ENCODE results near the gene HS2ST1.
"Not testable (repeated sequence)": the region's sequence is repeated elsewhere in the genome, so short reads cannot be mapped to it uniquely, and the experiment has no call there.

Gene HS2ST1

DNA sequence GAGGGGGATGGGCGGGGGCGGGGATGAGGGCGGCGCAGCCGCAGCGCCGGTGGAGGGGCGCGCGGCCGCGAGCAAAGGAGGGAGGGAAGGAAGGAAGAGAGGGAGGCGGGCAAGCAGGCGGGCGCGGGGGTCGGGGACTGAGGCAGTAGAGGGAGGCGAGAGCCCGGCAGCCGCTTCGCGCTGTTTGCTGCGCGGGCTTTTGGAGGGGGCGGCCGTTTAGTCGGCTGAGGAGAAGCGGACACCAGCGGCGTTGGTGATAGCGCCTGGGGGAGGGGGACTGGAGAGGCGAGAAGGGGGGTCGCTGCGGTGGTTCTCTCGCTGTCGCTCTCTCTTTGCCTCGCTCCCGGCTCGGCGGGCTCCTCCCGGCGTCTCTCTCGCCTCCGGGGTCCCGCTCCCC is at the start of gene HS2ST1:
HS2ST1 (plus strand) TSS at position 35 of the 397 bp plus-strand sequence.
- DNase-seq: peak in 6 of 51 donors; percentile 55 to 92 (median 76)

DNA sequence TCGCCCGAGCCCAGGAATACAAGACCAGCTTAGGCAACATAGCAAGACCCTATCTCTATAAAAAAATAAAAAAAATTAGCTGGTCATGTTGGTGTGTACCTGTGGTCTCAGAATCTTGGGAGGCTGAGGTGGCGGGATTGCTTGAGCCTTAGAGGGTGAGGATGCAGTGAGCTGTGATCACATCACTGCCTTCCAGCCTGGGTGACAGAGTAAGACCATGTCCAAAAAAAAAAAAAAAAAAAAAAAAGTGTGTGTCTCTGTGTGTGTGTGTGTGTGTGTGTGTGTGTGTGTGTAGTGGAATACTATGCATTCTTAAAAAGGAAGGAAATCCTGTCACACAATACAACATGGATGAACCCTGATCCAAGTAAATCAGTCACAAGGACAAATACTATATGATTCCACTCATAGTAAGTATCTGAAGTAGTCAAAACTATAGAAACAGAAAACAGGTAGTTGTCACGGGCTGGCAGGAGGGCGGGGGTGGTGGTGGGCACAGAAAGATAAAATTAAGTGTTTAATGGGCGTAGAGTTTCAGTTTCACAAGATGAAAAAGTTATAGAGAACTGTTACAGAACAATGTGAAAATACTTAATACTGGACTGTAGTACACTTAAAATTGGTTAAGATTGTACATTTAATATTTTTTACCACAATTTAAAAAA is 48.3 kb upstream of the HS2ST1 start:
- no peak for DNase-seq

DNA sequence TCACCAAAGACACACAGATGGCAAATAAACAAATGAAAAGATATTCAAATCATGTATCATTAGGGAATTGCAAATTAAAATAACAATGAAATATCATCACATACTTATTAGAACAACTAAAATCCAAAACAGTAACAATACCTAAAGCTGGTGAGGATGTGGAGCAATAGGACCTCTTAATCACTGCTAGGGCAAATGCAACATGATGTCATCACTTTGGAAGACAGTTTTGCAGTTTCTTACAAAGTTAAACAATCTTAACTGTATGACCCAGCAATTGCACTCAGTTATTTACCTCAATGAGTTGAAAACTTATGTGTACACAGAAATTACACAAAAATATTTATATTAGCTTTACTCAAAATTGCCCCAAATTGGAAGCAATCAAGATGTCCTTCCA is 47.8 kb upstream of the HS2ST1 start:
- DNase-seq: no peak

DNA sequence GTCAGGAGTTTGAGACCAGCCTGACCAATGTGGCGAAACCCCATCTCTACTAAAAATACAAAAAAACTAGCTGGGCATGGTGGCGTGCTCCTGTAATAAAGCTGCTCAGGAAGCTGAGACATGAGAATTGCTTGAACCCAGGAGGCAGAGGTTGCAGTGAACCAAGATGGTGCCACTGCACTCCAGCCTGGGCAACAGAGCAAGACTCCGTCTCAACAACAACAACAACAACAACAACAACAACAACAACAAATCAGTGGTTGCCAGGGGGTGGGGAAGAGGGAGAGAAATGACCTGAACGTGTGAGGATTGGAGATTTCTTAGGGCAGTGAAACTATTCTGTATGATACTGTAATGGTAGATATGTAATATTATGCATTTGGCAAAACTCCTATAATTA is 47.2 kb upstream of the HS2ST1 start:
- not testable (repeated sequence) for DNase-seq

DNA sequence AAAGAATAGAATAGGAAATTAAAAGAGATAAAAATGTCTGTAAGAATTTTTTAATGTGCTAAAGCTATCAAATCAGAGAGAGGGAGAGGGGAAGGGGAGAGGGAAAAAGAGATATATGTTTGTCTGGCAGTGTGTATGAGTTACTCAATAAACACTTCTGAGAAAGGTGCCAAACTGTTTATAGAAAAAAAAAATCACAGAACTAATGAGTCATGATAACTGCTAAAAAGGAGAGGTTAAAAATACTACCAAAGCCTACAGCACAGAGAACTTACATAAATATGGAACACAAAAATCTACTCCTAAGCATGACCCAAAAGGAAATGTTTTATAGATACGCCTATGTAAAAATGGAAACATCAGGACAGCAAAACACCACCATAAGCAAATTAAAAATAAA is 46.0 kb upstream of the HS2ST1 start:
- no peak for DNase-seq

DNA sequence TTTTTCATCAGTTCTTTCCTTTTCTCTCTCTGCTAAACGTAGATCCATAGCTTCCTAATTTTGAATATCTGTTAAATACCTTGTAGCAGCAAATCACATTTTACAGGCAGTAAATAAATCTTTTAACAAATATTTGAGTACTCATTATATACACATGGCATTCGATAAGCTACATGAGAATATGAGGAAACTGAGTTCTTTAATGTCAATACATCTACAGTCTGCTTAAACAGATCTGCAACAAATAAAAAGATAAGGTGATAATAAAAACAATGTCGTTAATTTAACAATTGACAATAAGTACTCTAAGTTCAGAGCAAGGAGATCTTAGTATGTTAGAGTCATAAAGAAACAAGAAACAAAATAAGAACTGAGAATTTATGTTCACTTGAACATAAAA is 43.4 kb upstream of the HS2ST1 start:
- no peak for DNase-seq

DNA sequence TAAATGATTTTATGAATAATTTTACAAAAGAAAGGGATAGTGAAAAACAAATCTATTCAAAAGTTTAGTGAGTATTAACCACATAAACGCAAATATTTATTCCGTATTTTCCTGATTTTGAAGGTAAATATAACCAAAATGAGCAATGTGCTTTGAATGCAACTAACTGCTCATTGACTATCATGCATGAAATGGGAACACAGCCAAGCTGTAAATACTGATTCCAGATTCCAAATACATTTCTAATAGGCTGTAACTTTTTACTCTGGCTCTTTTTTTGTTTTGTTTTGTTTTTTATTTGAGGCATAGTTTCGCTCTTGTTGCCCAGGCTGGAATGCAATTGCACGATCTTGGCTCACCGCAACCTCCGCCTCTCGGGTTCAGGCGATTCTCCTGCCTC is 42.3 kb upstream of the HS2ST1 start:
- no peak for DNase-seq

DNA sequence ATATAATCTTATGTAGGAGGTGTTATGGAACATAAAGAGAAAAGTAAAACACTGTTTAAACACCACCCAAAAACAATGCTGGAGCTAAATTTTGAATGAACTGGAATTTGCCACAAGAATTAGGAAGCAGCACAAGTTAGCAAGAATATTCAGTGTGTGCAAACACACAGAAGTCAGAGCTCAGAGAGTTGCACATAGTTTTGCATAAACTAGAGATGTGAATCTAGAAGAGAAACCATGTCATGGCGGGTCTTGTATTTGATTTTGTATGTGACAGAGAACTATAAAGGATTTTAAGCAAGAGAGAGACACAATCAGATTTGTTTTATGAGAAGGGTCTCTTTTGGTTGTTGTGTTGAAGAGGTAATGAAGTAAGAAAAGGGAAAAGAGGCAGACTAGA is 38.7 kb upstream of the HS2ST1 start:
- no peak for DNase-seq

DNA sequence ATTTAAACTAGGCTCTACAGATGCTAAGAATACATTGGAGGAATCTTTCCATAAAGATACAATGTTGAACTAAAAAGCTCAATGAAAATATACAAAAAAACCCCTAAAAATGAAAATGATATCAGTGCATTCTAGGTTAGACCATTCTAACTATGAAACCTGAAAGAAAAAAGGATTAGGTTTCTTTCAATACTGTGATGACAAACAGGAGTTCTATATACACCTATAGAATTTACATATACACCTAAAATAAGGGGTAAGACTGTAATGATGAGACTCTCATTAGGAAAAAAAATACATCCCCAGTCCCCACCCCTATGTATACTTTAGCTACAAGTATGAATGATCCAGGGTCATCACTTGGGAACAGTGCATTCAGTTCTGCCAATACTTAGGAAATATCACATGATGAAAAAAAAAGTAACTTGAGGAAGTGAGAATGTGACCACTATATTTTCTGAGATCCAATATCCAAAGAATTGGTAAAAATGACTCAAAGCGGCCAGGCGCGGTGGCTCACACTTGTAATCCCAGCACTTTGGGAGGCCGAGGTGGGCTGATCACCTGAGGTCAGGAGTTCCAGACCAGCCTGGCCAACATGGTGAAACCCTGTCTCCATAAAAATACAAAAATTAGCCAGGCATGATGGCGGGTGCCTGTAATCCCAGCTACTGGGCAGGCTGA is 26.8 kb upstream of the HS2ST1 start:
- no peak for DNase-seq

DNA sequence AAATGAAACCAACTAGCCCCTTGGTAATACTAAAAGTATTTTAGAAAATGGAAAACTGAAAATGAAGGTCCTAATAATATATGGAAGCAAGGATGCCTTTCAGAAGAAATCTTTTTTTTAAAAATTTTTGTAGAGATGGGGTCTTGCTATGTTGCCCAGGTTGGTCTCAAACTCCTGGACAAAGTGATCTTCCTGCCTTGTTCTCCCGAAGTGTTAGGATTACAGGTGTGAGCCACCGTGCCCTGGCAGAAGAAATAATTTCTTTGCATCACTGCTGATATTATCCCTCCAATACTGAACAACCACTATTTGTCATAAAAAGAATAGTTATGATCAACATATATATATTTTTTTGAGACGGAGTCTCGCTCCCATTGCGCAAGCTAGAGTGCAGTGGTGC is 26.1 kb upstream of the HS2ST1 start:
- DNase-seq: no peak

DNA sequence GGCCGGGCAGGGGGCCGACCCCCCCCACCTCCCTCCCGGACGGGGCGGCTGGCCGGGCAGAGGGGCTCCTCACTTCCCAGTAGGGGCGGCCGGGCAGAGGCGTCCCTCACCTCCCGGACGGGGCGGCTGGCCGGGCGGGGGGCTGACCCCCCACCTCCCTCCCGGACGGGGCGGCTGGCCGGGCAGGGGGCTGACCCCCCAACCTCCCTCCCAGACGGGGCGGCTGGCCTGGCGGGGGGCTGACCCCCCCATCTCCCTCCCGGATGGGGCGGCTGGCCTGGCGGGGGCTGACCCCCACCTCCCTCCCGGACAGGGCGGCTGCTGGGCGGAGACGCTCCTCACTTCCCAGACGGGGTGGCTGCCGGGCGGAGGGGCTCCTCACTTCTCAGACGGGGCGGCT is 15.0 kb upstream of the HS2ST1 start:
- not testable (repeated sequence) for DNase-seq

DNA sequence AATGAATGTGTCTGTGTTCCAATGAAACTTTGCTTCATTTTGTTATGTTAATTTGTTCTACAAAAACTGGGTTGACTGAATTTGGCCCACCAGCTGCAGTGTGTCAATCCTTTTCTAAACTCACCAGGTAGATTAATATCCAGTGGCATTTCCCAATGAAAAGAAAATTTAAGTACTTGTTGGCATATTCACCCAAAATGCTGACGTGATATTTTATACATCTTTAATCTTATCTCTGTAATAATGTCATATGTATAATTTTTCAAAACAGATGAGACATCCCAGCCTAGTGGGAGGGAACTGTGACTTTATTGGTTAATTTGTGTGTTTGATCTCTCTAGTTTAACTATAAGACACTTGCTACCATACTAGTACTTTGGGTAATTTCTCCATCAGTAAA is 8.6 kb upstream of the HS2ST1 start:
- no peak for DNase-seq

DNA sequence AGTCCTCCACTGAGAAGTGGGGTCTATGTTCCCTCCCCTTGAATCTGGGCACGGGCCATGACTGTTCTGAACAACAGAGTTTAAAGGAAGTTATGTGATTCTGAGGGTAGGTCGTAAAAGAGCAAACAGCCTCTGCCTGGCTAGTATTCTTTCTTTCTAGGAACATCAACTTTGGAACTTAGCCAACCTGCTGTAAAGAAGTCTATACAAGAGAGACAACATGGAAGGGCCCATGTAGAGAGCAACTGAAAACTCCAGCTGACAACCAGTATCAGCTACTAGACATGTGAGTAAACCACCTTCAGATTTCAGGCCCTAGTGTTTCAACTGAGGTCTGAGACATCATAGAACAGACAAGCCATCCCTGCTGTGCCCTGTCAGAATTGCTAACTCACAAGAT is 8.0 kb upstream of the HS2ST1 start:
- DNase-seq: no peak

DNA sequence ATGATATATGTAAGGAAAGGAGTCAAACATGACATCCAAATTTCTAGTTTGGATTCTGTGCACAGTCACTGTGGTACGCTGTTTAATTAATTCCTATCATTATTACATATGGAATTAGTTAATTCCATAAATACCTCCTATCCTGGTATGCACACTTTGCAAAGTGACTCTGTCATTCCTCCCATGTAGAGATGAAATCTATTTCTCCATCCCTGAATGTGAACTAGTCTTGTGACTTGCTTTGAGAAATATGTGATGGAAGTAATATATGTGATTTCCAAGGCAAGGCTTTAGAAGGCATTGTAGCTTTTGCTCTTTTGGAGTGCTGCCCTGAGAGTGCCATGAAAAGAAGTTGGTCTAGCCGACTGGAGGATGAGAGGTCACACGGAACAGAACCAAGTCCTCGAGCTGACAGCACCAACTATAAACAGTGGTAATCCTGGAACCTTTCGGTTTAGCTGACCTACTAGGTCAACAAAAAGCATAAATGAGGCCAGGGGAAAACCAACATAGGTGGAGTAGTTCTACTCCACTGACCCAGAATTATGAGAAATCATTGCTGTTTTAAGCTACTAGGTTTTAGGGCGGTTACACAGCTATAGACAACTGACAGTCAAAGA is 2.0 kb upstream of the HS2ST1 start:
- DNase-seq: no peak

DNA sequence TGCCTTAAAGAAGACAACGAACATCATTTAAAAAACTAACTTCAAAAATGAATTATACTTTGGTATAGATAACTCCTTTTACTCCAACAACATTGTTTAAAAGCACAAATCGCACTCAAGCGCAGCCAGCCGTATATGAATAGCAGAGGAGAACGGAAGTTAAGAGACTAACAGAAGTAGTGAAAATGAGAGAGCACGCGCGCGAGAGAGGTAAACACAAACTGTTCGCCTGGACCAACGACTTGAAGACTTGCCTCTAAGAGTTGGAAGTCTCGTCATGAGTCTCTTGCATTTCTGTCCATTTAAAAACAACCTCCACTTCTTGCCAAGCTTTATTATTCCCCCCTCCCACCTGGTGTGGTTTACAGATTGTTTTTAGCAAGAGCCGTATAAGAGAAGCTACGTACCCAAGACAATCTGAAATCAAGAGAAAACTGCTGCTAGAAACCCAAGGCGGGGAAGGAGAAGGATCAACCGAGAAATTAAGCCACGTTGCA is 988 bp upstream of the HS2ST1 start:
- peak in 7 of 51 donors; percentile 1 to 36 (median 4) for DNase-seq

DNA sequence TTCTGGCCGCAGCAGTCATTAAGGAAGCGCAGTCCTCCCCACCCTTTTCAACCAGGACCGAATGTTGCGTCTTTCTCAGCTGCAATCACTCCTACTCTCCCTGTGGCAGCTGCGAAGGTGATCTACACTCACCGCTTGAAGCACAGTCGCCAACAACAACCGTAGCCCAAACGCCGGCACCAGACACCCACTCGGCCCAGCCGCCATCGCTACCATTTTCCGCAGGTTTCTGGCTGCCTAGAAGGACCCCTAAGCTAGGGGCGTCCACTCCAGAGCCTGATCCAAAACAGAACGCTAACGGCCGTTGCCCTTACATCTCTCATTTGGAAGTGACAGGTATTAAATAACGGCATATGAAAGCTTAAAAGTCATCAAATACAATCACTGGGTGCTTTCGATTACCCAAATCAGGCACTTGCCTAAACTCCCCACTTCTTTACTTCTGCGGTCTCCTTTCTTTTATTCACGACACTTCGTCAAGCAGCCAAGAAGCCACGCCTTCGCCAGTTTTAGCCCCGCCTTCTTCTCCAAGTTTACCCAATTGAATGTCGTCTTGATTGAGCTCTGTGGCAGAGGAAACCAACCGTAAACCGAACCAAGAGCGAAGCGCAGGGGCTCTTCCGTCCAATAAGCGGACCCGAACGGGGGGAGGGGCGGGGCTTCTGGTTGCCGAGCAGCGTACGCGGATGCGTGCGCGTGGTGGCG is 387 bp upstream of the HS2ST1 start, which contains the start of gene SELENOF:
SELENOF (minus strand) TSS at position 231 of the 705 bp plus-strand sequence; CDS start at position 216, 15 bp downstream.
- peak; percentile 40 to 99 (median 95) for DNase-seq

DNA sequence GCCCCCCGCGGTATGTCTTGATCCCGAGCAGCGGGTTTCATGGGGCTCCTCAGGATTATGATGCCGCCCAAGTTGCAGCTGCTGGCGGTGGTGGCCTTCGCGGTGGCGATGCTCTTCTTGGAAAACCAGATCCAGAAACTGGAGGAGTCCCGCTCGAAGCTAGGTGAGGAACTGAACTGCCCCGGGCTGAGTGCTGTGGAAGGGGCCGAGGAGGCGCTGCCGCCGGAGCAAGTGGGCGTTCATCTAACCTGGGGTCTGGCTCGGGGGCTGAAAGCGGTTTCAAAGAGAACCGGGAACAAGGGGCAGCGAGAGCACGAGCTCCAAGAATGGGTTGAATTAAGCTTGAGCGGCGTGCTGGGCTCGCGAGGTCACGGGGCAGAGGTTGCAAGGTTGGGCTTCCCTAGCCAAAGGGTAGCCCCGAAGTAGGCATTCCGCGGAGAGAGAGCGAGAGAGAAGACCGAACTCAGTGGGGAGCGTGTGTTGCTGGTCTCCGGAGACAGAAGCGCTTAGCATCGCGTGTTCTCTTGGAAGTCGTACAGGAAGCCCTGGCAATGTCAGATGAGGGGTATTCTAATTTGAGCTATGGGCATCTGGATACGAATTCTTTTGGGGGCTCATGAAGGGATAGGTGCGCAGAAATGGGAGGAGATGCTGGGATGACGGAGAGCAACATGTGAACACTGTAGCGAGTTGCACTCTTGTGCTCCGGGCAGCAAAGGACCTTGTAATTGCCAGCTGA is 732 bp downstream of the HS2ST1 start:
- DNase-seq: peak in 49 of 51 donors; percentile 4 to 80 (median 55)

DNA sequence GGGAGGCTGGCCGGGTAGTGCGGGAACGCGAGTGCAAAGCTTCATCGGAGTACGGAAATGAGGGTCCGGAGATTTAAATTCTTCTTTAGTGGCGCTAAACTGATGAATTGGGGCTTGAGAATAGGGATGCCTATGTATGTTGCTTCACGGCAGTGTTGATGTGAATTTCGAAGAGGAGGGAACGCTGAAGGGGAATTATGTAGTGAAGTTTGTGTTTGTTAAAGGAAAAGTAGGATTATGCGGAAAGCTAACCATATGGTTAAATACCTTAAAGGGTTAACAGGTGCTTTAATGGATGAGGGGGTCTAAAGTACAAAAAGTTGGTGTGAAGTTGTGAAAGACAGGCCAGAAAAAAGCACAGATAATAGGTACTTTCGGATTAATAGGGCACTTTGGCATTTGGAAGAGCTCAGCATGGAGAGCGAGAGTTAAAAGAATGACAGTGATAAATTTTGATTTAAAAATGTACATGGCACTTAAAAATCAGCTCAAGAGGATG is 1.4 kb downstream of the HS2ST1 start:
- no peak for DNase-seq

DNA sequence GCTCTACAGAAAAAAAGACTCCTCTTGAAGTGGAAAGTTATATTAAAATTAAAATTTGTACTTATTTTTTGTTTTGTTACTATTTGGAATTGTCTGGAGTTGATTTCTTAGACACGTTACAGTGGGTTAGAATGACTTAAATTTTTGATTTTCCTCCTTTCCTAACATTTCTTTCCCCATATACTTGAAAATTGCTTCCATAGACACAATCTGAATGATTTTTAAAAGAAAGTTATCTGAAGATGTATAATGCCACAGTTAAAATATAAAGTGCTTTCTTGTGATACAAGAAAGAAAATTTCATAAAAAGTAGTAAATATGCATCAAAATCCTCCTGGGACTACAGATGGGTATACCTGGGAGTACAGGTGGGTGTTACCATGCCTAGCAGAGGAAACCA is 2.3 kb downstream of the HS2ST1 start:
- DNase-seq: no peak

DNA sequence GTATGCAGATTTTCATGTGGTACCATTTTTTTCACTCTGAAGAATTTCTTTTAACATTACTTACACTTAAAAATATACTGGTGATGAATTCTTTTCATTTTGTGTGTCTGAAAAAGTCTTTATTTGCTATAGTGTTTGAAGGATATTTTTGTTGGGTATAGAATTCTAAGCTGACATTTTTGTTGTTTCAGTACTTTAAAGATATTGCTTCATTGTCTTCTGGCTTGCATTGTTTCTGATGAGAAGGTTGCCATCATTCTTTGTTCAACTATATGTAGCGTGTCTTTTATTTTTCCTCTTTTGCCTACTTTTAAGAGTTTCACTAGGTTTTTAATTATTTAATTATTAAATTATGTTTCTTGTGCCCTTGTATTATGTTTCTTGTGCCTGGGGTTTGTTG is 8.0 kb downstream of the HS2ST1 start:
- no peak for DNase-seq

Measured in hypothalamus (tissue), 51 donors.